DLD1 (cell line): ENCODE results near the gene UACA.

Source experiments
- in situ Hi-C: cut with HindIII; loops from 2 replicates; pipeline ENCODE4 v1.10.0; 2017; ENCODE audit warnings: low sequenced_read_pairs

The UACA gene

GRCh38 chr15:70783610-70784022 is 20.3 kb upstream of the UACA start:
- in situ Hi-C loops: no loop called here

DNA sequence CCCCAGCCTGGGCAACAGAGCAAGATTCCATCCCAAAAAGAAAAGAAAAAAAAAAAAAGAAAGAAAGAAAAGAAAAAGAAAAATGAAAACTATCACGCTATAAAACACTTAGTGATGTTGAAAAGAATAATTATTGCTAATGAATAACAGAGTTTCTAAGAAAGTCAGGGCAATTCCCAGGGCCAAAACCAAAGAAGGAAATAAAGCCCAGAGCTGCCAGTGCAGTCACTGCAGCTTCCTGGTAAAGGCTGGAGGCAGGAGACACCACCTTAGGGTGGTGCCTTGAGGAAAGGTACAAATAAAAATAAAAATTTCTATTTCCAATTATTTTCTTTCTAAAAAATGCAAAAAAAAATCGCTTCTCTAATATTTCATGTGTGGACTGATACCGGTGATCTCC is 19.7 kb upstream of the UACA start:
- in situ Hi-C loops: no loop called here

DNA sequence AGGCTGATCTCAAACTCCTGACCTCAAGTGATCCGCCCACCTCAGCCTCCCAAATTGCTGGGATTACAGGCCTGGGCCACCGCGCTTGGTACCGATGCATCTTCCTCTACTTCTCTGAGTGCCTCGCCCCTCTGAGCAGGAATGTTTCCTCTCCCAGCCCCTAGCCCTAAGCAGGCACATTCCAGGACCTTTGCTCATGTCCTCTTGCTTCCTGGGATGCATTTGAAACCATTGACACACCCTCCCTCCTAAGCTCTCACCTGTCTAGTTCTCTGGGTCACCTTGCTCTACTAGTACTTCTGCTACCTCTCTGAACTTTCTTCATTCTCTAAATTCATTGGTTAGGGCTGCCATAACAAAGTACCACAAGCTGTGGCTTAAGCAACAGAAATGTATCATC is 17.9 kb upstream of the UACA start:
- in situ Hi-C loops: no loop called here

- in situ Hi-C loops: no loop called here
Observed at GRCh38 chr15:70778258-70779076, 15.1 kb upstream of the UACA start.

GRCh38 chr15:70777170-70777926 is 14.0 kb upstream of the UACA start:
- in situ Hi-C loops: no loop called here

- in situ Hi-C loops: no loop called here
Observed at GRCh38 chr15:70775160-70775559, 11.8 kb upstream of the UACA start.

- in situ Hi-C loops: no loop called here
Observed at GRCh38 chr15:70772402-70772801, 9.0 kb upstream of the UACA start.

- in situ Hi-C loops: no loop called here
Observed at GRCh38 chr15:70770863-70771262, 7.5 kb upstream of the UACA start.

GRCh38 chr15:70768257-70768883 is 5.0 kb upstream of the UACA start:
- in situ Hi-C loops: no loop called here

GRCh38 chr15:70767667-70768066 is 4.3 kb upstream of the UACA start:
- in situ Hi-C loops: no loop called here

DNA sequence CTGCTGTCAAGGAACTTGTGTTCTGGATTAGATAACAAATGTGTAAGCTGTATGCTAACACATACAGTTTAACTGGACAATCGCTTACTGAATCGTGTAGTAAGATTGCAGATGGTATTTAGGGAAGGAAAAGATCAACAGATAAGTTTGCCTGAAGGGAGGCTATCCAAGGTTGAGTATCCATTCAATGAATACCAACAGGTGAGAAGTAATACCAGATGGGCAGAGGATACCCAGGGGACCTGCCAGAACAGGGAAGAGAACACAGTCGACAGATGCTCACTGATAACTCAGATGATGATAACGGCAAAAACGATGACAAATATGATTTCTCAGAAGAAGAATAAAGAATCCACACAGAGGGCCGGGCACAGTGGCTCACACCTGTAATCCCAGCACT is 3.2 kb upstream of the UACA start:
- in situ Hi-C loops: no loop called here

GRCh38 chr15:70765504-70766281 is 2.3 kb upstream of the UACA start:
- in situ Hi-C loops: no loop called here

GRCh38 chr15:70763950-70764730 is 782 bp upstream of the UACA start:
- in situ Hi-C loops: no loop called here

DNA sequence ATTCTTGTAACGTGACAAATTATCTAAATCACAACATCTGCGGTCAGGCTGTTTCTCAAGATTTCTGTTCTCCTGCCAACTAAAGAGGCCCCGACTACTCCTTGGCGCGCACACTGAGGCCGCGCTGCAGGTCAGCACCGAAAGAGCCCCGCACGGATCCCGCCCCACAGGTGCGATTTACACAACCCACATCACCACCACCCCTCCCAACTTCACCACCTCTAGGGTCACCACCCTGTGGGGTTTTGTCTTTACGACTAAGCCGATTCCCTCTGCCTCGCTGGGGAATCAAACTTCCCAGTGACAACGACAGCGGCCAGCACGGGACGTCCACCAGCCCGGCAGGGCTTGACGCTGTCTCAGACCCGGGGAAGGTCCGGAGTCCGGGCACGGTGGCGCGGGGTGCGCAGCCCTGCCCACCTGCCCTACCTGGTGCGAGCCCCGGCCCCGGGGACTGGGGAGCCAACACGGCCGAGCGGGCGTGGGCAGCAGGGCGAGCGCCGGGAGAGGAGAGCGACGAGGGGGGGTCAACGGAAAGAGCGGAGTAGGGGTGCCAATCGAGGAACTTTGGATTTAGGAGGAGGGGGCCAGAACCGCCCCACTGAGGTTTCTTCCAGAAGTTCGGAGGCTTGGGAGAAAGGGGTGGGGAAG is 764 bp downstream of the UACA start:
- in situ Hi-C loops: no loop called here

DNA sequence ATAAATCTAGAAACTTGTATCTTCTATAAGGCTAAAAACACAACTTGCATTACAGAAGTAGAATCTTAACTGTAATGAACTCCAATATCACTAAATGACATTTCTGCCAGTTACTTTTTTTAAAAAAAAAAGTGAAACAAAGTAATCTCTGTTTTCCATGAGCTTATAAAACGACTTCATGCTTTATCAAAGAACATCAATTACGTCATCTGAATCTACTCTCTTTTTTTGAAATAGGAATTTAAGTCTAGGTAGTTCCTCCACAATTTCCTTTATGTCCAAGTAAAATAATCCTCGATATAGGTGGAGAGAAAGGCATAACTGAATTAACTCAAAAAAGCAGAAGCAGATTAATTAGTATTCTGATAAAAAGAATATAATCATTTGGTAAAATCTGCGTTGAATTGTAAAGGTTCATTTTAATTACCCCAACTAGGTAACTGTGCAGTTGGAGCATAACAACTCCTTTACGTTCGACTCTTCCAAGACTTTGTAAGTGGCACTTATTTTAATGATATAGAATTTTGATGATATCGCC is 1.4 kb downstream of the UACA start:
- in situ Hi-C loops: no loop called here

- in situ Hi-C loops: no loop called here
Observed at GRCh38 chr15:70761046-70761445, 2.3 kb downstream of the UACA start.

DNA sequence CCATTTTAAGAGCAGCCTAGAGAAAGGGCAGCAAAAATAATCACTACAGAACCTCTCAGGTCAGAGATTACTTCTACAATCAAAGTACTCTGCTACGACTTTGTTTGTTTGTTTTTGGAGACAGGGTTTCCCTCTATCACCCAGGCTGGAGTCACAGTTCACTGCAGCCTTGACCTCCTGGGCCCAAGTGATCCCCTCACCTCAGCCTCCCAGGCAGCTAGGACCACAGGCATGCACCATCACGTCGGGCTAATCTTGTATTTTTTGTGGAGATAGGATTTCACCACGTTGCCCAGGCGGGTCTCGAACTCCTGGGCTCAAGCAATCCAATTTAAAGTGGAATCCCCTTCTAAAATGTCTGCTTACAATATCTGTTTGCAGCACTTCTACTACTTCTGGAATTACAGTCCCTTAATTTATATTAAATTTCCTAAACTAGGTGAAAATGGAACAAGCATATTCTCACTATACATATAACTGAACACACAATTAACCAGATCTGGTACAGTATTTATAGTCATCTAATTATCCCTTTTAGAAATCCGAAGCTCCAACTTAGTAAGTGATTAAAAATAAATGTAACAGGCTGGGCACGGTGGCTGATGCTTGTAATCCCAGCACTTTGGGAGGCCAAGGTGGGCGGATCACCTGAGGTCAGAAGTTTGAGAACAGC is 4.4 kb downstream of the UACA start:
- in situ Hi-C loops: no loop called here

DNA sequence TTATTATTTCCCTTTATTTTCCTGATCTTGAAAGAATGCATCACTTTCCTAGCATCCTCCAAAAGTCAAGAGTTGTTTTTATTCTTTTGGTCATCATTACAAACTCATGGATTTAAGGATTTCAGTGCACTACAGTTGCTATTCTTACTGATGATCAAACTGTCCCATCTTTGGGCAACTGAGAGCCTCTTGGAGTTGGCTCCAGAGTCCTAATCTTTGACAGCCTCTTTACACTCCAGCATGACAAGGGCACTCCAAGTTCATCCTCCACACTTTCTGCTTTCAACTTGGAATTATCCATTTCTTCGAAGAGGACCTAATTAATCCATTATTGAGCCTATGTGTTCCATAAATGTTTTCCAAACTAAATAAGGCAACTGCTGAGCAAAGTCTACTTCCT is 5.7 kb downstream of the UACA start:
- in situ Hi-C loops: no loop called here

DNA sequence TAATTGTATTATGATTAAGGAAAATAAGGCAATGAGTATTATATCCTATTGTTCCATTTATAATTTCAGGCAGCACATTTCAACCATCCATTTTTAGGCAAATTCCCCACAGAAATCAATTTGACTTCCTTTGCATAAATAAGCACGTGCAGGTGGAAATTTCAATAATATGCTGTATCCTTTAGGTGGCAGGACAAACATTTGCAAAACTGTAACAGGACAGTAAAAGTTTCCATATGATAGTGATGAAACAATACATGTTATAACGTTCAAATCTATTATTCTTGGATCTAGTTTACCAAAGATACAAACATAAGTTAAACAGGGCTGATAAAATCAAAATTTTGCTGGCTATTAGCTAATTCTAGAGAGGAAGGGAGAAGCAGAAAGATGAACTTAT is 8.5 kb downstream of the UACA start:
- in situ Hi-C loops: no loop called here
